ENCODE measurements around the gene P3H2.

- TF ChIP-seq CTCF (IDR thresholded peaks at IDR 0.05) = no peak
- TF ChIP-seq POLR2A (IDR thresholded peaks at IDR 0.05) = no peak
- TF ChIP-seq EP300 (IDR thresholded peaks at IDR 0.05) = no peak
Observed at GRCh38 chr3:190166948-190167347, 46.3 kb upstream of the P3H2 start.
